ENCODE results near the gene HMG20B.

HMG20B gene

GRCh38 chr19:3537438-3538240, 35.1 kb upstream of the HMG20B start:
- DNase-seq, result no peak

GRCh38 chr19:3538258-3538929, 34.4 kb upstream of the HMG20B start:
- DNase-seq, result no peak

GRCh38 chr19:3538965-3539755, 33.6 kb upstream of the HMG20B start, which contains the start of gene TEKTIP1:
Gene TEKTIP1 (plus strand): TSS chr19:3539174. CDS start chr19:3539178, 4 bp downstream.
- DNase-seq, result no peak

- no peak for DNase-seq
These were observed 33.0 kb upstream of the HMG20B start for GRCh38 chr19:3539756-3540118.

DNA sequence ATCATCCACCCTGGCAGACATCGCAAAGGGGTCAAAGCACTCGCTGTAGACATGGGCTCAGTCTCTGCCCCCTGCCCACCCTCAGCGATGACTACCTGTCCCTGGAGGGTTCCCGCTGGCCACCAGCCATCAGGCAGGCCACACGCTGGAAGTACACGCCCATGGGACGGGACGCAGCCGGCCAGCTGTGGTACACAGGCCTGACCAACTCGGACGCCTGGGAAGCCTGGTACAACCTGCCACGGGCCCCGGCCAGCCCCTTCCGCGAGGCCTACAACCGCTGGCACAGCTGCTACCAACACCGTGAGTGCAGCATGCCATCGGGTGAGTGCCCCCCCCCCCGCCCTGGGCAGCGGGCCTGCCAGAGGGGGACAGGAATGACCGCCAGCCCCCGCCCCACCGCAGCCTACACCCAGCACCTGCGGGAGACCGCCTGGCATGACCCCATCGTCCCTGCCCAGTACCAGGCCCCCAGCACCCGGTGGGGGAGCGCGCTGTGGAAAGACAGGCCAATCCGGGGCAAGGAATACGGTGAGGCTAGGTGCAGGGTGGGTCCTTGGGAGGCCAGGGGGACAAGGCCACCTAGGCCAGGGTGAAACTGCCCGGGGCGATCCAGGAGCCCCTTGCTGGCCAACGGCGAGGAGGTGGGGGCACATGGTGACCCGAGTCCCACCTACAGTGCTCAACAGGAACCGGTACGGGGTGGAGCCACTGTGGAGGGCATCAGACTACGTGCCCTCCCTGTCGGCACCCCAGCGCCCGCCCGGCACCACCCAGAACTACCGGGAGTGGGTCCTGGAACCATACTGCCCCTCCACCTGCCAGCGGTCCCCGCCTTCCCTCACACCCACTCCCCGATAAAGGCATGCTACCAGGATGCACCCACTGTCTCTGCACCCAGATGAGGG, 29.3 kb upstream of the HMG20B start:
- no peak for DNase-seq

DNA sequence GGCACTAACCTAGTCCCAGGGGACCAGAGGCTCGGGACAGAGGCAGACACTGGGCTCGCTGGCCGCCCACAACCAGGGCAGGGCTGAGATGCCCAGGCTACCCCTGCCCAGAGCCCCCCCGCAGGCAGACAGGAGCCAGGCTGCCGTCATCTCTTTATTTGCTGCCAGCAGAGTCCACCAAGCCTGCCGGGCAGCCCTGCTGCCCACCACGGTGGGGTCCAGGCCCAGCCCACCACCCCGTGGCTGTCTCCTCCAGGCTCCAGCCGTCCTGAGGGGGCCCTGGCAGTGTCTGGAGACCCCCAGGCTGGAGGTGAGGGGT, 28.7 kb upstream of the HMG20B start:
- no peak for DNase-seq

- DNase-seq, result no peak
These were observed 27.7 kb upstream of the HMG20B start for GRCh38 chr19:3544742-3545668.

DNA sequence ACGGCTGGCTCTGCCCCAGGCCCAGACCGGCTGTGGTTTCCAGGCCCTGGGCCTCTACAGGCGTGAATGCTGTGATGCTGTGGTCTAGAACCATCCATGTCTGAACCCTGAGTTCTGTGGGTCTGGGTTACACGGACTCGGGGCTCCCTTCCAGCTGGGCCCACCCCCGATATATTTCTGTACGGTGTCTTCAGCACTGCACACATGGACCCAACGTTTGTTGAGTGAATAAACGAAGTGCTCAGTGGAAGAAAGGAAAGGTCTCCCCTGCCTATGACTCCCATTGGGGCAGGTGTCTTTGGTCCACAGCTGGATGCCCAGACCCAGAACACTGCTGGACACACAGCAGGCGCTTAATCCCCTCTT, 27.1 kb upstream of the HMG20B start:
- DNase-seq, result no peak

DNA sequence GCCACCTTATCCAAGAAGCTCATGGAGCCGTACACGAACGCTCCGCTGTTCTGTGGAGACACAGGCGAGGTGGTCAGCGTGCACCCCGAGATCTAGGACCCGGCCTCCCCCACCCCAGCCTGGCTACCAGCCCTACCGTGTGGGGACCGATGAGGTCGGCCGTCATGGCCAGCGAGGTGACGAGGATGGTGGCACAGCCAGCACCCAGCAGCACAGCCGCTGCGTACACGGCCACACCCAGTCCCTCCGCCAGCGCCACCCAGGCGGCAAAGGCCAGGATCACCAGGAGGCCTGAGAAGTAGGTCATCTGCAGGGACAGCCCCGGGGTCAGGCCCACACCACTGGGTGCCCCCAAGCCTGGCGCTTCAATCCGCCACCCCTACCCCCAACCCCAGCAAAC, 26.6 kb upstream of the HMG20B start:
- DNase-seq, result no peak

DNA sequence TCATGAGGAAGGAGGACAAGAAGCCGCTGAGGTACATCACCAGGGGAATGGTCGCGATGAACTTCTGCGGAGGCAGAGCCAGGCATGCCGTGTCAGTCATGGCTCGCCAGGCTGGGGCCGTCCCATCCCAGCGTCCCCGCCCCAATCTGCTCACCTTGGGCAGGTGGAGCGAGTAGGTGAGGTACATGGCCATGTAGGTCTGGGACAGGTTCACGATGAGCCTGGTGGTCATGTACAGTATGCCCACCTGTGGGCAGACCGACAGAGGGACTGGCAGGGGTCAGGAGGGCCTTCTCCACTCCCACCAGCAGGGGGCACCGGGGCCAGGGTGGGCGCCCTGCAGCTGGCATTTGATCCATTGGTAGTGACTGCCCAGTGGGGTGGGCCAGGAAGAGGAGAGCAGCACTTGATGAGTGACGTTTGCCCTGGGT, 25.4 kb upstream of the HMG20B start:
- no peak for DNase-seq

- DNase-seq, result no peak
These were observed 24.9 kb upstream of the HMG20B start for GRCh38 chr19:3547767-3548282.

DNA sequence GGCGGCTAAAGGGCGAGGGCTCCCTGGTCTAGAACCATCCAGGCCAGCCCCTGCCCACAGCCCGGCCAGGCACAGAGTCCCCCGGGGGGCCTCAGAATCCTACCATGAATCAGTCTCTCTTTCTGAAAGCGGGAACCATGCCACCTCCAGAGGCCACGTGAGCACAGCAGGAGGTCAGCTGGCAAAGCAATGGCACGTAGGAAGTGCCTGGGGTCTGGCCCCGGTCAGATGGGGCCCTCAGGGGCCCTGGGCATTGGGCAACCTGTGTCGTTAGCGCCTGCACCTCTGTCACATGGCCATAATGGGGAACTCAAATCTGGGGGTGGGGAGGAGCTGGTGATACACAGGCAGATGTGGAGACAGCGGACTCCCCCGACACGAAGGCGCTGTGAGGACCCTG, 24.1 kb upstream of the HMG20B start:
- DNase-seq, result no peak

DNA sequence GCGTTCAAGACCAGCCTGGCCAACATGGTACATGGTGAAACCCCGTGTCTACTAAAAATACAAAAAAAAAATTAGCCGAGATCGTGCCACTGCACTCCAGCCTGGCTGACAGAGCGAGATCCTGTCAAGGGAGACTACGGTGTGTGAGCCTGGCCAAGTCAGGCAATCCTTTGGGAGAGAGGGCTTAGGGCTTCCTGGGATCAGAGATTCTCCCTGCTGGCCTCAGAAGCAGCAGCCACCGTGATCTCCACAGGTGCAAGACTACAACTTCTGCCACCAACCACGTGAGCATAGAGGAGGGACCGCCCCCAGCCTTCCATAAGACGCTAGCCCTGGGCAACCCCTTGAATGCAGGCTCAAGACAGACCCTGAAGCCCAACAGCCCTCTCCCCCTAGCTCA, 22.9 kb upstream of the HMG20B start:
- DNase-seq, result no peak

DNA sequence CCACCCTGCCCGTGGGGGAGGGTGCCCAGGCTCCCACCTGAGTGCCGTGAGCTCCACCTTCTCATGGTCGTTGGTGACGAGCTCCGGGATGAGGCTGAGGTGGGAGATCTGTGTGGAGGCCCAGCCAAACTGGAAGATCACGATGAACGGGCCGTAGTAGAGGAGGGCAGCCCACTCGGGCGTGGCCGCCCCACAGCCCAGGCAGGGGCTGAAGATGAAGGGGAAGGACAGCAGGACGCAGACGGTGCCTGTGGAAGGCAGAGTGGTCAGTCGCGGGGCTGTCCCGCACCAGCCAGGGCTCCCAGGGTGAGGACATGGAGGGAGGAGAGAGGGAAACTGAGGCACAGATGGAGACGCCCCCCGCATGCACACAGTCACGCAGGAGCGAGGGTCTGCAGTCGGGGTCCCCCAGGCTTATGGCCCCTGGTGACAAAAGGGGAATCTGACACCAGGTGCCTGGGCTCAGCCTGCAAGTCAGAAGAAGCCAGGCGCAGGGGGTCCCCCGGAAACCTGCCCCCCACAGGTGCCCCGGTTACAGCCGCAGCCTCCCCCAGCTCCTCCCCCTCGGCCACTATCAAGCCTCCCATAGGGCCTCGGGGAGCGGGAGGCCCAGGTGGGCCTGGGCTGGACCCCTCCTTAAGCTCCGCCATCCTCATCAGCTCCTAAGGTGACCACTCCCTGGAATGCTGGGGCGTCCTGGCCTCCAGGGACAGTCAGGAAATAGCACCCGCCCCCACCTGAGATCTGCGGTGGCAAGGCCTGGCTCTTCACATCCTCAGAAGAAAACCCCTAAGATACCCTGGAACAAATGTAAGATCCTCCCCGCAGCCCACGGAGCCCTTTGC, 21.6 kb upstream of the HMG20B start:
- no peak for DNase-seq

DNA sequence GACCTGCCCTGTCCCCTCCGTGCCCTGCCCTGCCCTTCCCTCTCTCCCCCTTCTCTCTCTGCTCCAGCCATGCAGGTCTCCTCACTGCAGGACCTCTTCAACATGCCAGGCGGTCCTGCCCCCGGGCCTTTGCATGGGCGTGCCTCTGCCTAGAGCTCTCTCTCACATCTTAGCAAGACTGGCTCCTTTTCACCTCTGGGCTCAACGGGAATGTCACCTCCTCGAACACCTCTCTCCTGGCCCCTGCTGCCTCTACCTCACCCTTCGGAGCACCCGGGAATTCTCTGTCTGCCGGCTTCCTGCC, 21.0 kb upstream of the HMG20B start:
- DNase-seq, result no peak

- no peak for DNase-seq
These were observed 18.3 kb upstream of the HMG20B start for GRCh38 chr19:3554254-3555083.

- DNase-seq, result no peak
These were observed 16.9 kb upstream of the HMG20B start for GRCh38 chr19:3555653-3556422.

GRCh38 chr19:3556423-3556977, 16.2 kb upstream of the HMG20B start:
- DNase-seq, result no peak

All from COR-L47 (cell line).